Muscle layer of duodenum (tissue), 2 donors: ENCODE results near the gene RAI1.

Experiments
- H3K27ac ChIP-seq: one replicate; pipeline ENCODE4 v1.7.0; 2013; ENCODE audit warnings: mild to moderate bottlenecking, low read length
- H3K27me3 ChIP-seq: one replicate; pipeline ENCODE4 v1.7.0; 2013; ENCODE audit warnings: low read depth, mild to moderate bottlenecking, control low read depth, low read length
- H3K36me3 ChIP-seq, 2 donors: one replicate each; pipeline ENCODE4 v1.7.0; 2013; ENCODE audit warnings: low read length in 2 of 2, control low read depth in 1 of 2, mild to moderate bottlenecking in 1 of 2; ENCODE audit not compliant: insufficient read depth in 2 of 2, control insufficient read depth in 1 of 2
- H3K4me1 ChIP-seq, 2 donors: one replicate each; pipeline ENCODE4 v1.7.0; 2013; ENCODE audit warnings: low read length in 2 of 2, mild to moderate bottlenecking in 2 of 2, control low read depth in 1 of 2, moderate library complexity in 1 of 2; ENCODE audit not compliant: insufficient read depth in 2 of 2, control insufficient read depth in 1 of 2
- H3K4me3 ChIP-seq, 2 donors: one replicate each; pipeline ENCODE4 v1.7.0; 2013; ENCODE audit warnings: low read length in 2 of 2, low read depth in 1 of 2, mild to moderate bottlenecking in 1 of 2
- H3K9me3 ChIP-seq, 2 donors: one replicate each; pipeline ENCODE4 v1.7.0; 2013; ENCODE audit warnings: low read length in 2 of 2, control low read depth in 1 of 2, mild to moderate bottlenecking in 1 of 2; ENCODE audit not compliant: control insufficient read depth in 1 of 2
- donor health status: healthy.

RAI1 gene

DNA sequence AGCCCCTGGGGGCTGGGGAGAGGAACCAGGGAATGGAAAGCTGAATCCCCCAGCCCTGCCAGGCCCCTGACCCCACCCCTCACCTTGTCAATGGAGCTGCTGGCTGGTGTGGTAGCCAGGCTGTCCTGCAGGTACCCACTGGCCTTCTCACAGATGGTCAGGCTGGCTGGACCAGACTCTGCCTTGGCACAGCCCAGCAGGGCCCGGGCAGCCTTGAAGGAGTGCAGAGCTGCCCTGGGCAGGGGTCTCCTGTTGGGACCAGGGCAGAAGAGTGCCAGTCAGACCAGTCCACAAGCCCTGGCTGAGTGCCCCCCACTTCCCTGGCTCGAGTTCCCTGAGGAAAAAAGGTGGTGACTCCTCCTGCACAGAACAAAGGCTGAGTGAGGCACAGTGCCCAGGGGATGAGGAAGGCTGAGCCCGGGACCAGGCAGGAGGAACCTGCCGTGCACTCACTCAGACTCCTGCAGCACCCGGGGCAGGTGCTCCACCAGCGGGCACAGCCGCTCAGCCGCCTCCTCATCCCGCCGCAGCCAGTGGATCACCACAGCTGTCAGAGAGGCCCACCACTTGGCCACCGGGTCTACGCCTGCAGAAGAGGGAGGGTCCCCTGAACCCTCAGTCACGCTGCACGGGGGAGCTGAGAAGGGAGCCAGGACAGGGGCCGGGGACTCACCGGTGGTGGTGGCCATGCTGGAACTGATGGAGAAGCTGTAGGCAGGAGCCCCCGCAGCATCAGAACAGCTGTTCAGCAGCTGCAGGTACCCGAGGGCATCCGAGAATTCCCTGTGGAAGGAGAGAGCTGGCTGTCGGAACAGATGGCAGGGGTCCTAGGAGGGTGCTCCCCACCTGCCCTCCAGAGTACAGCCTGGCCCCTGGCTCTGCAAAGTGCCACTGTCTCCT is 133.2 kb downstream of the RAI1 start:
- no peak overlapping the region for H3K4me3 ChIP-seq
- peaks cover 9 to 62% of the 10 kb centered on the region in 2 donors for H3K4me1 ChIP-seq
- peaks cover 16 to 57% of the 10 kb centered on the region in 2 donors for H3K36me3 ChIP-seq
- H3K9me3 ChIP-seq, result no peaks in the 10 kb centered on the region
- no peaks in the 10 kb centered on the region for H3K27me3 ChIP-seq
- H3K27ac ChIP-seq, result no peak overlapping the region

DNA sequence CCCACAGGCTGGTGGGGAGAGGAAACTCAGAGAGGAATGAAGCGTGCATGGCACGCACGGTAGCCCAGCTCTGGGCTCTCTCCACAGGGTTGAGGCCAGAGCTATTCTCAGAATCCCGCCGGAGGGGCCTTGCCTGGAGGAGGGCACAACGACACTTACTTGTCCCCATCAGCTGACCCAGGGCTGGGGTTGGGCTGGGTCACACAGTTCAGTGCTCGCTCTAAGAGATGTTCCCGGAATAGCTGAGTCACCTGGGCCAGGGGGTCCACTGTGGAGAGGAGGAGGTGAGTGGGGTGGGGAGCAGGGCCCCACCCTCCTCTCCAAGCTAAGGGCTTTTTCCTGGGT is 133.8 kb downstream of the RAI1 start:
- Histone ChIP-seq H3K4me3 (no peak overlapping the region), H3K36me3 (peaks cover 20 to 57% of the 10 kb centered on the region in 2 donors), H3K4me1 (peaks cover 12 to 65% of the 10 kb centered on the region in 2 donors), H3K27me3 (no peaks in the 10 kb centered on the region), H3K27ac (no peak overlapping the region), H3K9me3 (no peaks in the 10 kb centered on the region)

DNA sequence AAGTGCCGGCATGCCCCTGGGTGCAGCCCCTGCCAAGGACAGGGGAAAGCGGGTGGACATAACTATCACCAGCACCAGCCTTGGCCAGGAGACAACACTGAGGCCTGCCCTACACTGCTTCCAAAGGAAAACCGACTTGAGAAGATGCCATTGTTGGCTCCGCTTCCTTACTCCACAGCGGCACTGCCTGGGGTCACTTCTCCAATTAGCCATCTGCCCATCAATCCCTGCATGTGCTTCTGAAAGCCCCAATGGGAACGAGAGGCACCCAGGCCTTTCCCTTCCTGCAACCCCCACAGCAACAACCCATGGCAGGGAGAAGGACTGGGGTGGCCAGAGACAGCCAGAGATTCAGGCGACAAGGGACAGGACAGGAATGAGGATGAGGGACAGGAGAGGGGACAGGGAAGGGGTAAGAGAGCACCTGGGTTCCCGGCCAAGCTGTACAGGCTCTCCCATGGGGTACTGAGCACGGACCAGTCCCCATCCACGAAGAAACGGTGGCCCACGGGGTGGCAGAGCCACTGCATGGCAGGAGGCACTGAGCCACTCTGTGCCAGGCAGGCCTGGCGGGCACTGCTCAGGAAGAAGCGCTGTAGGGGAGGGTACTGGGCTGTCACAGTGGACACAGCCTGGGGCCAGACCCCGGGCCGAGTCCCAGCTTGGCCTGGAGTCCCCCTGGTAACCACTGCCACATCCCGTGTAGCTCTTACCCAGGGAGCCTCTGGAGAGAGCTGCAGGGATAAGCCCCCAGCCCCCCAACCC is 134.4 kb downstream of the RAI1 start:
- H3K4me1 ChIP-seq, result peaks cover 18 to 68% of the 10 kb centered on the region in 2 donors
- no peak overlapping the region for H3K27ac ChIP-seq
- peaks cover 25 to 57% of the 10 kb centered on the region in 2 donors for H3K36me3 ChIP-seq
- no peaks in the 10 kb centered on the region for H3K9me3 ChIP-seq
- no peaks in the 10 kb centered on the region for H3K27me3 ChIP-seq
- H3K4me3 ChIP-seq, result no peak overlapping the region

DNA sequence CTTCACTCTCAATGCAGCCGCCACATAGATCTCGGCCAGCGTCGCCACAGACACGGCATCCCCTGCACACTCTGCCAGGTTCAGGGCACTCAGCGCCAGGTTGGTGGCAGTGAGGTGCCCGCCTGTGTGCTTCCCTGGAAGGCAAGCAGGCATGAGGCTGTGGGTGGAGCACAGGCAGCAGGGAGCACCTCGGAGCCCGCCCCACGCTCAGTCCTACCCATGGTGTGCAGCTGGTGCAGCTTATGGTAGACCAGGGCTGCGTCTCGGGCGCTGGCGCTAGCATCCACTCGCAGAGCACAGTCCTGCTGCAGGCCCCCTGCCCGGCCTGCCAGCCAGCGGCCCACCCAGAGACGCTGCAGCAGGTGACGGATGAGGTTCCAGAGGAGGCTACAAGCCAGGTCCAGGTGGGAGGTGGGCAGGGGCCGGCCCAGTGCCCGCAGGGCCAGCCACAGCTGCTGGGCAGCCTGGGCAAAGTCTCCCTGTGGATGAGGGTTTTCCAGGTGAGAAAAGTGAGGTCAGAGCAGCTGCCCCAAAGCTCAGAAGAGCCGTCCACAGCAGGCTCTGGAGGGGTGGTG is 135.1 kb downstream of the RAI1 start:
- no peaks in the 10 kb centered on the region for H3K27me3 ChIP-seq
- H3K4me1 ChIP-seq, result peaks cover 19 to 68% of the 10 kb centered on the region in 2 donors
- no peaks in the 10 kb centered on the region for H3K9me3 ChIP-seq
- no peak overlapping the region for H3K4me3 ChIP-seq
- no peak overlapping the region for H3K27ac ChIP-seq
- H3K36me3 ChIP-seq, result peaks cover 26 to 57% of the 10 kb centered on the region in 2 donors

DNA sequence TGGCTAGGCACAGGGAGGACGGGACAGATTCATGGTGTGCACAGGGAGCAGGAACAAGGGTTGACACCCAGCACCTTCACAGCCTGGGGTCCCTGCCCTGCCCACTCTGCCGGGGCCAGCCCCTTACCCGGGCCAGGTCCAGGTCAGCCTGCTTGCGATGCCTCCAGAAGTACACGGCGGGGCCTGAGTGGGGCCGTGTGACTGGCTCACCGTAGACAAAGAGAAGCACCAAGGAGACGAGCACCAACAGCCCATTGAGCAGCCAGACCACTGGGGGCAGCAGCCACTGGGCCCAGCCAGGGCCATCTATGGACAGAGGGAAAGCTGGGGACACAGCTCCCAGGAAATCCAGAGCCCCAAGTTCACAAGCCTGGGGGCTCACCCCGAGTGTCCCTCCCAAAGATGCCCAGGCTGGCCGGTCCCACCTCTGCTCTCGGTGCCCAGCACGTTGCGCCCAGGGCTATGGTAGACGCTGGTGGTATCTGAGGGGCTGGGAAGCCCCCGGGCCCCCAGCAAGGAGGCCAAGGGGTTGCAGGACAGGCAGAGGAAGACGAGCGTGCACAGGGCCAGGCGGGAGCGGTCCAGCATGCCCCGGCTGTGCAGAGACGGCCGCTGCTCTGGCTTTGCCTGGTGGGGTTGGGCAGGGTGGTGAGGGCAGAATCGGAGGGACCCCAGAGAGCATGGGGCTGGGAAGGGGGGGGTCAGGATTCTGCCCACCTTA is 135.7 kb downstream of the RAI1 start:
- Histone ChIP-seq H3K27me3 (no peaks in the 10 kb centered on the region), H3K4me1 (peaks cover 15 to 68% of the 10 kb centered on the region in 2 donors), H3K27ac (no peak overlapping the region), H3K9me3 (no peaks in the 10 kb centered on the region), H3K4me3 (no peak overlapping the region), H3K36me3 (peaks cover 22 to 57% of the 10 kb centered on the region in 2 donors)

DNA sequence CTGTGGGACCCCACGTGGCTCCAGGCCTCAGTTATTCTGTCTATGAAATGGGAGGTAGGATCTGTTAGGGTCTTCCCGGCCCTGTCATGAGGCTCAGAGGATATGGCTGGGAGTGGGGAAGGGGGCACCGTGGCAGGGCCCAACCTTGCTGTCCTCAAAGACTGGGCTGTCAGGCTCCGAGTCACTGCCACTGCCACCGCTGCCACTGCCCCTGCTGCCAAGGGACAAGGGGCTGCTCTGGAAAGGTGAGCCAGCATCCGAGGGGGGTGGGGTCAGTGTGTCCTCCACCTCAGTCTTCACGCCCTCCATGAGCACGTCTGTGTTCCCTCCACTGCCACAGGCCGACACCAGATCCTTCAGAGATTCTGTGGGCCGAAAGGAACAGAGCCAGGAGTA is 136.3 kb downstream of the RAI1 start:
- Histone ChIP-seq H3K27ac (no peak overlapping the region), H3K27me3 (no peaks in the 10 kb centered on the region), H3K36me3 (peaks cover 22 to 57% of the 10 kb centered on the region in 2 donors), H3K4me1 (peaks cover 14 to 68% of the 10 kb centered on the region in 2 donors), H3K4me3 (no peak overlapping the region), H3K9me3 (no peaks in the 10 kb centered on the region)

DNA sequence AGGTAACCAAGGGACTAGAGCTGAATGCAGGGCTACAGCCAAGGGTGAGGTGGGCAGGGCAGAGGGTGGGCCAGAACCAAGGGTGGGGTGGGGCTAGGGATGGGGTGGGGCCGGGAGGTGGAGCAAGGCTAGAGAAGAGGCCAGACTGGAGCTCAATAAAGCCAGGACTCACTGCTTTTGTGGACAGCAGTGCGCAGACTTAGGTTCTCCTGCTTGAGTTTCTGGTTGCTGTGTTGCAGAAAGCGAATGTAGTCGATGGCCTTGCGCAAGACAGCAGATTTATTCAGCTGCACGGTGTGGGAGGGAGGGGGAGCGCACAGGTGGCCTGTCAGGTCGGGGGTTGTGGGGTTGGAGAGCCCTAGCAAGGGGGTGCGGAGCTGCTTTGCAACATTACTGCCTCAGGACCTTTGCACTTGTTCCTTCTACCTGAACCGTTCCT is 136.8 kb downstream of the RAI1 start:
- H3K4me1 ChIP-seq, result peaks cover 18 to 72% of the 10 kb centered on the region in 2 donors
- no peaks in the 10 kb centered on the region for H3K27me3 ChIP-seq
- H3K9me3 ChIP-seq, result no peaks in the 10 kb centered on the region
- peaks cover 22 to 55% of the 10 kb centered on the region in 2 donors for H3K36me3 ChIP-seq
- no peak overlapping the region for H3K27ac ChIP-seq
- no peak overlapping the region for H3K4me3 ChIP-seq

DNA sequence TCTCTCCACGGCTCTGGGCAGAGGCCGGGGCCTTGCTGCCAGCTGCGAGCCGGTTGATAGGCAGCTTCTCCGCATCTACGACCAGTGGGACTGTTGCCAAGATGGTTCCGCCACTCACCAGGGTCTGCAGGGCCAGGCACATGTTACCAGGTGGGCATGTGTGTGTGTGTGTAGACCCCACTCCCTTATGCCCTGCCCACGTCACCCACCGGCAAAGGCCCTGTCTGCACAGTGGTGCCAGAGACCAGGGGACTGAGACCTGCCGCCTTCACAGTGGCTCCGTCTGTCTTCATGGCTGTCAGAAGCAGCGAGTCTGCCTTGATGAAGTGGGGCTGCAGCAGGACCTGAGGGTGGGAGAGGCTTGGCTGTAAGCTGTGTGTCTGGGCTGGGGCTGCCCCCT is 137.9 kb downstream of the RAI1 start:
- no peak overlapping the region for H3K27ac ChIP-seq
- H3K4me3 ChIP-seq, result no peak overlapping the region
- peaks cover 23 to 78% of the 10 kb centered on the region in 2 donors for H3K4me1 ChIP-seq
- H3K9me3 ChIP-seq, result no peaks in the 10 kb centered on the region
- H3K27me3 ChIP-seq, result no peaks in the 10 kb centered on the region
- H3K36me3 ChIP-seq, result peaks cover 22 to 46% of the 10 kb centered on the region in 2 donors

DNA sequence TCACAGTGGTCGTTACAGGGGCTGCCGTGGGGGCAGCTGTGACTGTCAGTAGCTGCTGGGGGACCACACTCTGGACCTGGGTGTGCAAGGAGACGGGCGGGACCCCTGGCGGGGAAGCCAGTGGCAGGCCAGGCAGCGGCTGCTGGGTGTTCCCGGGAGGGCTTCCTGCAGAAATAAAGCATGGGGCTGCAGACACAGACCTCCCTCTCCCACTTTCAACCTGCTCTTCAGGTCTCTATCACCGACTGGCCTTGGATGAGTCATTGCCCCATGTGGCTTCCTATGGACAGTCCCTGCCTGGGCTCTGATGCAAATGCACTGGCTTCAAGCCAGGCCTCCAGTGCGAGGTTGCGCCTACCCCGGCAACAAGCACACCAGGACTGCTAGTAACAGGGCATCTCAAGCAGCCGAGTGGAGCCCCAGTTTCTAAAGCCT is 138.3 kb downstream of the RAI1 start:
- Histone ChIP-seq H3K36me3 (peaks cover 22 to 41% of the 10 kb centered on the region in 2 donors), H3K4me3 (no peak overlapping the region), H3K9me3 (no peaks in the 10 kb centered on the region), H3K27ac (no peak overlapping the region), H3K4me1 (peaks cover 27 to 78% of the 10 kb centered on the region in 2 donors), H3K27me3 (no peaks in the 10 kb centered on the region)

DNA sequence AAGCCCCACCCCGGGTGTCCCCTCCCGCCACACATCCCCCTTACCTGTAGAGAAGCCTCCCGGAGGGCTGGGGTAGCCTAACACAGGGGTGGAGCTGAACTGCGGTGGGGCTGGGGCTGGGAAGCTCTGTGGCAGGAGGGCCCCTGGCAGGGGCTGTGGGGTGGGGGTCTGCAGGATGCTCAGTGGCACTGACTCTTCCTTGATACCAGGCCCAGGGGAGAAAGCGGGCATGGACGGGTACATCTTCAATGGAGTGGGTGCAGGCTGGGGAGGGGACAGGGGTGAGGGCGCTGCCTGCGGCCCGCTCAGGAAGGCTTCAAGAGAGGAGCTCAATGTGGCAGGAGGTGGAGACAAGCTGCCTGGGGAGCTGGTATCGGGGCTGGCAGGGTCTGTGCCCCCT is 138.8 kb downstream of the RAI1 start:
- peaks cover 32 to 78% of the 10 kb centered on the region in 2 donors for H3K4me1 ChIP-seq
- no peak overlapping the region for H3K27ac ChIP-seq
- no peak overlapping the region for H3K4me3 ChIP-seq
- no peaks in the 10 kb centered on the region for H3K9me3 ChIP-seq
- peaks cover 22 to 37% of the 10 kb centered on the region in 2 donors for H3K36me3 ChIP-seq
- no peaks in the 10 kb centered on the region for H3K27me3 ChIP-seq
